NCI-H1092 treated with DMSO at 0.1 percent for 48 hours (cell line): ENCODE measurements around the gene RPS2.

Experiments
- DNase-seq: peaks from one replicate; lab custom pipeline; 2025; lab: John Stamatoyannopoulos, UW

The RPS2 gene

GRCh38 chr16:1981398-1981836, 16.8 kb upstream of the RPS2 start, which contains the start of gene NOXO1:
Gene NOXO1 (minus strand): TSS chr16:1981469. CDS start chr16:1981179, 290 bp downstream.
- no peak for DNase-seq

- DNase-seq = no peak
Measured at GRCh38 chr16:1980770-1981087, 16.1 kb upstream of the RPS2 start.

DNA sequence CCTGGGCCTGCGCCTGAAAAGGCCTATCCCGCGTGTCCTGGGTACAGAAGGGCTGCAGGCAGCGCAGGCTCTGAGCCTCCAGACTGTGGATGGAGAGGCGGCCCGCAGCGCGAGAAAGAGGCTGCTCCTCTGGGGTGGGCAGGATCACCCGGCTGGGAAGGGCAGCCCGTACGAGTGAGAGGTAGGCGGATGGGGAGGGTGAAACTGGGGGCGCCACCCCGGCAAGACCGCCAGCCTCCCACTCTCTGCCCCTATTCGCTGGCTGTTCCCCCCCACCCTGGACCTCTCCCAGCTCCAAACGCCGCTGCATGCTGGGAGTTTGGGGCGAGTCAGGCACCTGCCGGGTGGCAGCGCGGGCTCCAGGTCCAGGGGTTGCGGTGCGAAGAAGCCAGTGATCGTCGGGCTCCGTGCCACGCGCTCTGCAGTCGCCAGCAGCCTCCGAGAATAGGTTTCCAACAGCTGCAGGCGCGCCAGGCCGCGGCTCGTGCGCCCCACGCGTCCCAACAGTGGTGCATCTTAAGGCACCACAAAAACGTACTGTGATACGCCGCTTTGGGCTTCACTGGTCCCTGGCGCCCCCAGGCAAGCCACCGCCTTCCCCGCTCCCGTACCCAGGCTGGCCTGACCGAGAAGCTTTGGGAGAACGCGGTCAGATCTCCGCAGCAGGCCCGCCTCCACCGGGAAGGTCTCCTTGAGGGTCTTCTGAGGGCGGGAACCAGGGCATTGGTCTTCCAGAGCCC, 15.6 kb upstream of the RPS2 start:
- DNase-seq = no peak

DNA sequence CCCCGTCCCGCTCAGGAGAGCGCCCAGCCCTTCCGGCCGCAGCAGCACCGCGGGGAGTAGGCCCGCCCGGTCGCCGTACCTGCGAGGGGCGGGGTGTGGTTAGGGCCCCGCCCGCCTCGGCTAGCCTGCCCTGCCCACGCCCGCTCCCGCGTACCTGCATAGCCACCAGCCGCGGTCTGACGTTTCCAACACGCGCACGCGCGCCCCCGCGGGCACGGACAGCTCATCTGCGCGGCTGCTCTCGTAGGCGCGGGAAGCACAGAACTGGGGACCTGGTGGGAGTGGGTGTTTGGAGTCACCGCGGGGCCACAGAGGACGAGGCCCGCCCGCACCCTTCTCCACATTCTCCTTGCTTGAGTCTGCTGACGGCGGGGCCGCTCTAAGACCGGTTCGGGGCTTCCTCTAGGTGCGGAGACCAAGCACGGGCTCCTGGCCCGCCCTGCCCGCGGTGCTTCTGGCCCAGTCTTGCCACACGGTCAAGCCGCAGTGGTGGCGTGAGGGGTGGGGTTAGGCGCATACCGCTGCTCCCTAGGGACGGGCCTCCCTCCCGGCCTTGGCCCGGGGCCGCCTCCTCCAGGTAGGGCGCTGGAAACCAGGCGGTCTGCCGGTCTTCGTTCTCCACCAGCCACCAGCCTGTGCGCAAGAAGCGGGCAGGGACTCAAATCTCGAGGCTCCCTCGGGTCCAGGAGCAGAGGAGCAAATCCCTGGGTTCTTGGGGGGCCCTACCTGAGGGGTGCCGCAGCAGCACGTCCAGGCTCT, 14.8 kb upstream of the RPS2 start:
- DNase-seq = no peak

DNA sequence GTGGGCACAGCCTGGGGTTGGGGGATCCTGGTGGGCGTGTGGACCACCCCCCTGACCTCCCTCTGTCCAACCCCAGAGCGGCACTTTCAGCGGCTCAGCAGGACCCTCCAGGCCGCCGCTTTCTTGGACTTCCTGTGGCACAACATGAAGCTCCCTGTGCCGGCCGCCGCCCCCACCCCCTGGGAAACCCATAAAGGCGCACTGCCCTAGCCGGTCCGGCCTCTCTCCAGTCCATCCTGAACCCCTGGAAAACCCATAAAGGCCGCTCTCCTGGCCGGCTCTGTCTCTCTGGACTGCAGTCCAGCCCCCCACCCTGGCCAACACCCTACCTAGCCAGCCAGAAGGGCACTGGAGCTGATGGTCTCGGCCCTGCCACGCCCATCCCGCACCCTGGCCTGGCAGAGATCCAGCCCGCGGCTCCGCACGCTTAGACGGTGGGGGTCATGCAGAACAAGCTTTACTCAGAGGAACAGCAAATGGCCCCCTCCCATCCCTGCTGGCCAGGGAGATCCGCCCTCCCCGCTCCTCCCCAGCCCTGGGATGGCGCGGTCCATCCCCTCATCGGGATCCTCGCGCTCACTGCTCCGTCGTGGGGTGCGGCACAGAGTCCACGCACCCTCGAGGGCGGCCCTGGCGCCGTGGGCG, 14.0 kb upstream of the RPS2 start:
- no peak for DNase-seq

GRCh38 chr16:1977875-1978268, 13.2 kb upstream of the RPS2 start:
- DNase-seq = no peak

- DNase-seq = no peak
Measured at GRCh38 chr16:1976951-1977874, 12.6 kb upstream of the RPS2 start.

GRCh38 chr16:1976216-1976520, 11.5 kb upstream of the RPS2 start:
- no peak for DNase-seq

- DNase-seq = no peak
Measured at GRCh38 chr16:1975432-1976215, 11.0 kb upstream of the RPS2 start.

DNA sequence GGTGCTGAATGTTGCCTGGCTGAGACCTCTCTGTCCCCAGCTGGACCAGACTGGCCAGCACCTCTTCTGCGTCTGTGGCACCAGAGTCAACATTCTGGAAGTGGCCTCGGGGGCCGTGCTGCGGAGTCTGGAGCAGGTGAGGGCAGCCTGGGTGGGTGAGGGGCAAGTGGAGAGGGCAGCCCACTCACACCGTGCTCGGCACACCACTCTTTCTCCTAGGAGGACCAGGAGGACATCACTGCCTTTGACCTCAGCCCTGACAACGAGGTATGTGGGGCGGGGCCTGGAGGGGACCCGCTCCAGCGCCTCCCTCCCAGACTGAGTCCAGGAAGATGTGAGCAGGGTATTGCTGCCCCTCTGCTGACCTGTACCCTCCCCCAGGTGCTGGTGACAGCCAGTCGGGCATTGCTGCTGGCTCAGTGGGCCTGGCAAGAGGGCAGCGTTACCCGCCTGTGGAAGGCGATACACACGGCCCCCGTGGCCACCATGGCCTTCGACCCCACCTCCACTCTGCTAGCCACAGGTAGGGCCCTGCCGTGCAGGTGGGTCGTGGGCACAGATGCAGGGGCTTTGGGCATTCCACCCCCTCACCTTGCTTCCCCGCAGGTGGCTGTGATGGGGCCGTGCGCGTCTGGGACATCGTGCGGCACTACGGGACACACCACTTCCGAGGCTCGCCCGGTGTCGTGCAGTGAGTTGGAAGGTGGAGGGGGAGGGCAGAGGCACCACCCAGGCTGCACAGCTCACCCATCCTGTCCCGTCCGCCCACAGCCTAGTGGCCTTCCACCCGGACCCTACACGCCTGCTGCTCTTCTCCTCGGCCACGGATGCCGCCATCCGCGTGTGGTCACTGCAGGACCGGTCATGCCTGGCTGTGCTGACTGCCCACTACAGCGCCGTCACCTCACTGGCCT, 9.8 kb upstream of the RPS2 start:
- DNase-seq = no peak

GRCh38 chr16:1973461-1974156, 9.0 kb upstream of the RPS2 start:
- no peak for DNase-seq

DNA sequence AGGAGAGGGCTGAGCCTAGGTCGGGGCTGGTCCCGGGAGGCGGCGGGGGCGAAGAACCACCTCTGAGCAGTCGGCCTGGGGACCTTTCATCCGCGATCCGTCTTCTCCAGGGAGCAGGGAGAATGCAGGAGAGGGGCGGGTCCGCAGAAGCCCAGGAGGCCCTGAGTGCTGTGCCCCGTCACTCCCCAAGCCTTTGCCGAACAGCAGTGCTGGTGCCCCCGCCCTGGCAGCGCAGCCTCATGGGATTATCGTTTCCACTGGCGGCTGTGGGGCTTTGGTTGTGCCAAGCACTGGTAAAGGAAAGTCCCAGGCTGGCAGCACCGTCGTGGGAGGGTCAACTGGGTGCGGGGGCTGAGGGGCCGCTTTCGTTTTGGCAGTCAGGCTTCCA, 7.9 kb upstream of the RPS2 start:
- DNase-seq = no peak

- DNase-seq = peak; percentile 91
Measured at GRCh38 chr16:1971796-1972489, 7.3 kb upstream of the RPS2 start, which contains the start of gene TBL3. Gene TBL3 (plus strand): TSS chr16:1972053. CDS start chr16:1972165, 112 bp downstream.

- DNase-seq = no peak
Measured at GRCh38 chr16:1968146-1968953, 3.7 kb upstream of the RPS2 start.

DNA sequence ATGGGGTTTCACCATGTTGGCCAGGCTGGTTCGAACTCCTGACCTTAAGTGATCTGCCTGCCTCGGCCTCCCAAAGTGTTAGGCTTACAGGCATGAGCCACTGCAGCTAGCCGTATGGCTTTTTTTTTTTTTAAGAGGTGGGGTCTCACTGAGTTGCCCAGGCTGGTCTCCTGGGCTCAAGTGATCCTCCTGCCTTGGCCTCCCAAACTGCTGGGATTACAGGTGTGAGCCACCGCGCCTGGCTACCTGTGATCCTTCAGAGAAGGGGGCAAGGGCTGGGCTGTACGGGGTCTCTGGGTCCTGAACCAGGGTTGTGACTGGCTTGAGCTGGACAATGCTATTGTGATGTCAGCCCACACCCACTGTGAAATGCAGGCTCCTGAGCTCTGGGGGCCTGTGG, 1.8 kb upstream of the RPS2 start, which contains the start of gene RNF151:
RNF151 (plus strand) TSS at position 397 of the 400 bp plus-strand sequence. CDS start 26 bp downstream, outside the sequence.
- no peak for DNase-seq

DNA sequence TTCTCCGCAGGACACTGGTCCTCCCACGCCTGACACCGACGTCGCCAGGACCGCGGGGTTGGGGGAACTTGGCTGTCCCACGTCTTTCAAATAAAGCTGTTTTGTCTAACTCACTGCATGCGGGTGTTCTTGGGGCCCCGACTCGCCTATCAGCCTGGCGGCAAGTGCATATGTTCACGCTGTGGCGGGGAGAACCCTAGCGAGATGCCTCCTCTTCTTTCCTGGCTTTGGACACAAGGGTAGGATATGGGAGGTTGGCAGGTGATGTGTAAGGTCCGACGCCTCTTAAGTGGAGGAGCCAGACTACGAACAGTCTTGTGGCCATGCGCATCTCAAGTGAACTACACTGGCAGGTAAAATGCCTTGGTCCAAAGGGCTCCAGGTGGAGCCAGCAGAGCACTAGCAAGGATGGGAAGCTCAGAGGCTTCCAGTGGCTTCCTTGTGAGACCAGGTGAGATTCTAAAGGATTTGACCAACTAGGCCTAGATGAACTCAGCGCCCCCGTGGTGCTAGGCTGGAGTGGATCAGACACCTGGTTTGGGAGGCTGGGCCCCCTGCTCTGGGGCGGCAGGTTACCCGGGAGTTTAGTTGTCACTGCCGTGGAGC, 873 bp upstream of the RPS2 start:
- no peak for DNase-seq

DNA sequence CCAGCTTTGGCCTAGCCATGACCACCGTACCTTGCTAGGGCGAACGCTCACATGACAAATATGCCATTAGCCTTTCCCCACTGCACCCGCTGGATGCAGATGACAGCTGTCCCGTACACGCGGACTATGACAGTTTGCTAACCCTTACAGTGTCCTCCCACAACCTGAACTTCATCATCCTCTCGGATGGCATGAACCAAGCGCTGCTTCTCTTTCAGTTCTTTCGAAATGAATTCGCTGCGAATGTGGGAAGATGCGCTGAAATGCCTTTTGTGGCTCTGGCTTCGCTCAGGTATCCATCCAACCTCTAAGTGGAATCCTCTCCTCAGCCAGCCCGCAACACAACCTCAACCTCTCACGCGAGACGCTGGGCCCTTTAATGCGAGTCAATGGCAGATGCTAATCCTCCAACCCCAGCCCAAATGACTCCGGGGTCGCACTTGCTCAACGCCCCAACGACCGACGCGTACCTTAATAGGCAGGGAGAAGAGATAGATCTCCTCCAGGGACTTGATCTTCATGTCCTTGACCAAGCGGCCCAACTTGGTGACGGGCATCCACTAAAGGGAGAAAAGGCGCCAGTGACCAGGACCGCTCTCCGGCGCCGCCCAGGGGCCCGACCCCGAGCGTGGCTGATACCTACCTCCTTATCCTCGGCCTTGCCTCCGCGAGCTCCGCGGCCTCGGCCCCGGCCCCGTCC, 670 bp downstream of the RPS2 start:
- DNase-seq = peak; percentile 47
